HG03060 (cell line): ENCODE data around the gene CRAT.
A peak's percentile ranks its signal among the peaks of the same experiment; 100 is the strongest.

Experiments
- ATAC-seq: cut with Tn5 transposase; IDR thresholded peaks from one replicate; pipeline ENCODE4 v1.9.1; 2021; ENCODE audit warnings: low read depth, moderate number of reproducible peaks; ENCODE audit not compliant: unreplicated experiment

Gene CRAT

GRCh38 chr9:129095170-129095667 lies 15.4 kb downstream of the CRAT start:
- no peak for ATAC-seq

- no peak for ATAC-seq
These were observed 16.0 kb downstream of the CRAT start for GRCh38 chr9:129094387-129095169.

GRCh38 chr9:129093602-129094386 lies 16.8 kb downstream of the CRAT start:
- ATAC-seq = no peak

GRCh38 chr9:129089246-129089645 lies 21.3 kb downstream of the CRAT start:
- ATAC-seq = no peak

- ATAC-seq = no peak
These were observed 26.5 kb downstream of the CRAT start for GRCh38 chr9:129084087-129084486.

- no peak for ATAC-seq
These were observed 29.1 kb downstream of the CRAT start for GRCh38 chr9:129081388-129081904.

- peak; percentile 86 for ATAC-seq
These were observed 29.8 kb downstream of the CRAT start, which contains the start of gene DOLPP1 for GRCh38 chr9:129080601-129081387. Gene DOLPP1 (plus strand): TSS chr9:129081111. CDS start chr9:129081132, 21 bp downstream.

GRCh38 chr9:129080298-129080600 lies 30.3 kb downstream of the CRAT start:
- ATAC-seq = no peak

GRCh38 chr9:129079829-129080228 lies 30.8 kb downstream of the CRAT start:
- ATAC-seq = no peak

- ATAC-seq = no peak
These were observed 31.7 kb downstream of the CRAT start for GRCh38 chr9:129078691-129079503.

GRCh38 chr9:129077236-129077635 lies 33.4 kb downstream of the CRAT start:
- ATAC-seq = no peak

GRCh38 chr9:129076640-129077037 lies 34.0 kb downstream of the CRAT start:
- no peak for ATAC-seq

- no peak for ATAC-seq
These were observed 34.5 kb downstream of the CRAT start for GRCh38 chr9:129075996-129076639.

- ATAC-seq = no peak
These were observed 36.5 kb downstream of the CRAT start for GRCh38 chr9:129074106-129074505.

GRCh38 chr9:129073404-129073803 lies 37.2 kb downstream of the CRAT start:
- ATAC-seq = no peak

- ATAC-seq = no peak
These were observed 38.4 kb downstream of the CRAT start for GRCh38 chr9:129072171-129072570.

GRCh38 chr9:129071526-129072126 lies 39.0 kb downstream of the CRAT start:
- no peak for ATAC-seq

GRCh38 chr9:129070696-129071525 lies 39.7 kb downstream of the CRAT start:
- no peak for ATAC-seq
